ENCODE results near the gene ABHD10.

Gene ABHD10

GRCh38 chr3:112000966-112001365 lies 22.1 kb downstream of the ABHD10 start:
- no peak for TF ChIP-seq GATA2 (IDR thresholded peaks at IDR 0.05; ENCODE audit: low read depth, low read length)
- no peak for TF ChIP-seq GATA3 (IDR thresholded peaks at IDR 0.05; ENCODE audit: low read depth, low read length)

GRCh38 chr3:112001526-112001925 lies 22.7 kb downstream of the ABHD10 start:
- TF ChIP-seq GATA2 (IDR thresholded peaks at IDR 0.05; ENCODE audit: low read depth, low read length) (no peak), GATA3 (IDR thresholded peaks at IDR 0.05; ENCODE audit: low read depth, low read length) (no peak)

GRCh38 chr3:112002096-112002971 lies 23.5 kb downstream of the ABHD10 start:
- TF ChIP-seq GATA2 (IDR thresholded peaks at IDR 0.05; ENCODE audit: low read depth, low read length) (no peak), GATA3 (IDR thresholded peaks at IDR 0.05; ENCODE audit: low read depth, low read length) (no peak)

- no peak for TF ChIP-seq GATA2 (IDR thresholded peaks at IDR 0.05; ENCODE audit: low read depth, low read length)
- no peak for TF ChIP-seq GATA3 (IDR thresholded peaks at IDR 0.05; ENCODE audit: low read depth, low read length)
Observed at GRCh38 chr3:112003321-112004080, 24.7 kb downstream of the ABHD10 start.

- TF ChIP-seq GATA3 (IDR thresholded peaks at IDR 0.05; ENCODE audit: low read depth, low read length) (no peak), GATA2 (IDR thresholded peaks at IDR 0.05; ENCODE audit: low read depth, low read length) (no peak)
Observed at GRCh38 chr3:112004187-112004586, 25.4 kb downstream of the ABHD10 start.

- TF ChIP-seq GATA2 (IDR thresholded peaks at IDR 0.05; ENCODE audit: low read depth, low read length) (no peak), GATA3 (IDR thresholded peaks at IDR 0.05; ENCODE audit: low read depth, low read length) (no peak)
Observed at GRCh38 chr3:112004669-112005068, 25.8 kb downstream of the ABHD10 start.

GRCh38 chr3:112005091-112005672 lies 26.4 kb downstream of the ABHD10 start:
- TF ChIP-seq GATA3 (IDR thresholded peaks at IDR 0.05; ENCODE audit: low read depth, low read length) (no peak), GATA2 (IDR thresholded peaks at IDR 0.05; ENCODE audit: low read depth, low read length) (no peak)

- no peak for TF ChIP-seq GATA2 (IDR thresholded peaks at IDR 0.05; ENCODE audit: low read depth, low read length)
- TF ChIP-seq GATA3 (IDR thresholded peaks at IDR 0.05; ENCODE audit: low read depth, low read length) = no peak
Observed at GRCh38 chr3:112007633-112008032, 28.8 kb downstream of the ABHD10 start.

GRCh38 chr3:112009670-112010069 lies 30.8 kb downstream of the ABHD10 start:
- no peak for TF ChIP-seq GATA3 (IDR thresholded peaks at IDR 0.05; ENCODE audit: low read depth, low read length)
- TF ChIP-seq GATA2 (IDR thresholded peaks at IDR 0.05; ENCODE audit: low read depth, low read length) = no peak

GRCh38 chr3:112010636-112011035 lies 31.8 kb downstream of the ABHD10 start:
- TF ChIP-seq GATA2 (IDR thresholded peaks at IDR 0.05; ENCODE audit: low read depth, low read length) (no peak), GATA3 (IDR thresholded peaks at IDR 0.05; ENCODE audit: low read depth, low read length) (no peak)

GRCh38 chr3:112011376-112011940 lies 32.6 kb downstream of the ABHD10 start:
- TF ChIP-seq GATA2 (IDR thresholded peaks at IDR 0.05; ENCODE audit: low read depth, low read length) (no peak), GATA3 (IDR thresholded peaks at IDR 0.05; ENCODE audit: low read depth, low read length) (no peak)

GRCh38 chr3:112012205-112012992 lies 33.6 kb downstream of the ABHD10 start:
- TF ChIP-seq GATA2 (IDR thresholded peaks at IDR 0.05; ENCODE audit: low read depth, low read length) (no peak), GATA3 (IDR thresholded peaks at IDR 0.05; ENCODE audit: low read depth, low read length) (no peak)

GRCh38 chr3:112013058-112013783 lies 34.4 kb downstream of the ABHD10 start:
- TF ChIP-seq GATA2 (IDR thresholded peaks at IDR 0.05; ENCODE audit: low read depth, low read length) (no peak), GATA3 (IDR thresholded peaks at IDR 0.05; ENCODE audit: low read depth, low read length) (no peak)
